CD14-positive monocyte (primary cell): Measurements from ENCODE around the gene MBIP. TPM values are rescaled to one million over a fixed set of nuclear protein-coding genes. Genes with fewer than 3 reads are reported as not detected.

Source experiments
- DNase-seq, 3 donors: peaks; one replicate each; pipeline ENCODE4 v3.0.0-alpha.2; 2011 to 2022
- H2AFZ ChIP-seq: 2 replicates; pipeline ENCODE4 v1.6.0; 2012; ENCODE audit warnings: mild to moderate bottlenecking, low read depth, low read length, inconsistent platforms; ENCODE audit not compliant: insufficient read depth, poor library complexity, severe bottlenecking
- H3K27ac ChIP-seq, 2 donors: 1 replicate in 1 of 2; 2 replicates in 1 of 2; pipeline ENCODE4 v1.5.1; 2012 to 2013; ENCODE audit warnings: low read length in 2 of 2, control low read depth in 1 of 2, inconsistent platforms in 1 of 2, low read depth in 1 of 2, mild to moderate bottlenecking in 1 of 2
- H3K27me3 ChIP-seq, 2 donors: one replicate each; pipeline versions ENCODE4 v1.6.0 to v1.6.1; 2011 to 2013; ENCODE audit warnings: low read length in 2 of 2; ENCODE audit not compliant: control insufficient read depth in 2 of 2, insufficient read depth in 2 of 2
- H3K36me3 ChIP-seq, 2 donors: replicated peaks in 1 of 2; 1 replicate in 1 of 2; 2 replicates in 1 of 2; pipeline versions ENCODE4 v1.5.1 to v1.6.1; 2012 to 2013; ENCODE audit warnings: low read length in 2 of 2, control low read depth in 1 of 2, inconsistent platforms in 1 of 2, mild to moderate bottlenecking in 1 of 2; ENCODE audit not compliant: insufficient read depth in 2 of 2, control insufficient read depth in 1 of 2
- H3K4me1 ChIP-seq, 2 donors: 1 replicate in 1 of 2; 2 replicates in 1 of 2; pipeline versions ENCODE4 v1.5.1 to v1.6.1; 2012 to 2013; ENCODE audit warnings: low read length in 2 of 2, control low read depth in 1 of 2, inconsistent platforms in 1 of 2, mild to moderate bottlenecking in 1 of 2, moderate library complexity in 1 of 2; ENCODE audit not compliant: insufficient read depth in 2 of 2, control insufficient read depth in 1 of 2
- H3K4me2 ChIP-seq: replicated peaks from 2 replicates; pipeline ENCODE3; 2012; ENCODE audit warnings: low read length, moderate library complexity, mild to moderate bottlenecking; ENCODE audit not compliant: poor library complexity, severe bottlenecking; ENCODE audit errors: extremely low read depth
- H3K4me3 ChIP-seq, 3 experiments: fragments of 200-600 bp in 1 of 3; sonication (generic) in 1 of 3; replicated peaks in 1 of 3; 1 replicate in 2 of 3; 2 replicates in 1 of 3; pipeline ENCODE4 v1.5.1; 2011 to 2013; ENCODE audit warnings: low read length in 3 of 3, mild to moderate bottlenecking in 3 of 3, control low read depth in 2 of 3, low read depth in 2 of 3, inconsistent platforms in 1 of 3, moderate library complexity in 1 of 3
- H3K79me2 ChIP-seq: 2 replicates; pipeline ENCODE4 v1.6.0; 2012; ENCODE audit warnings: mild to moderate bottlenecking, control low read depth, inconsistent platforms, low read length, moderate library complexity; ENCODE audit not compliant: insufficient read depth
- H3K9ac ChIP-seq: 2 replicates; pipeline ENCODE4 v1.6.0; 2017; ENCODE audit warnings: low read length, mild to moderate bottlenecking; ENCODE audit not compliant: insufficient read depth, poor library complexity, severe bottlenecking
- H3K9me3 ChIP-seq, 2 donors: replicated peaks in 1 of 2; 1 replicate in 1 of 2; 2 replicates in 1 of 2; pipeline versions ENCODE4 v1.5.1 to v1.6.1; 2012 to 2013; ENCODE audit warnings: low read length in 2 of 2, control low read depth in 1 of 2; ENCODE audit not compliant: control insufficient read depth in 1 of 2, insufficient read depth in 1 of 2
- H4K20me1 ChIP-seq: 2 replicates; pipeline ENCODE4 v1.6.0; 2012; ENCODE audit warnings: mild to moderate bottlenecking, low read length, control low read depth, moderate library complexity; ENCODE audit not compliant: insufficient read depth
- H3K27ac Mint-ChIP-seq, 7 donors: one replicate each; pipeline ENCODE4 v1.8.0; 2020; ENCODE audit warnings: mild to moderate bottlenecking in 7 of 7, mixed read lengths in 7 of 7, moderate library complexity in 6 of 7, inconsistent platforms in 2 of 7
- H3K27me3 Mint-ChIP-seq, 3 donors: one replicate each; pipeline ENCODE4 v1.8.0; 2021 to 2022; ENCODE audit warnings: low read depth in 3 of 3, mild to moderate bottlenecking in 3 of 3, mixed read lengths in 3 of 3, moderate library complexity in 3 of 3, inconsistent platforms in 1 of 3
- H3K36me3 Mint-ChIP-seq, 2 donors: one replicate each; pipeline ENCODE4 v1.8.0; 2020; ENCODE audit warnings: mixed read lengths in 2 of 2, inconsistent platforms in 1 of 2, mild to moderate bottlenecking in 1 of 2
- H3K4me1 Mint-ChIP-seq: one replicate; pipeline ENCODE4 v1.8.0; 2020; ENCODE audit warnings: mild to moderate bottlenecking, mixed read lengths
- H3K4me3 Mint-ChIP-seq, 2 donors: one replicate each; pipeline ENCODE4 v1.8.0; 2020; ENCODE audit warnings: mild to moderate bottlenecking in 2 of 2, mixed read lengths in 2 of 2, moderate library complexity in 1 of 2
- H3K9me3 Mint-ChIP-seq, 7 donors: one replicate each; pipeline ENCODE4 v1.8.0; 2020 to 2022; ENCODE audit warnings: mixed read lengths in 7 of 7, mild to moderate bottlenecking in 6 of 7, moderate library complexity in 6 of 7, inconsistent platforms in 2 of 7
- WGBS: methylation state at CpG from one replicate; pipeline ENCODE4 v1.1.5; 2013; ENCODE audit warnings: missing lambda C conversion rate; ENCODE audit not compliant: insufficient coverage; 5-methylcytosine and 5-hydroxymethylcytosine counted together
- intact Hi-C, 2 donors: fragments of 100-400 bp; cut with micrococcal nuclease; formaldehyde crosslinking; loops; one replicate each; pipeline versions ENCODE4 v1.15.0 to v1.15.1; 2023
- polyA plus RNA-seq, 3 donors: library from polyadenylated mRNA; depleted of rRNA in 1 of 3; unstranded in 2 of 3; stranded (reverse) in 1 of 3; fragments of 300-500 nt in 2 of 3; fragments of >200 nt in 1 of 3; fragmentation: Illumina TruSeq in 2 of 3; gene quantifications; 1 replicate in 2 of 3; 2 replicates in 1 of 3; pipeline ENCODE4 v1.2.3, GENCODE V29; 2012 to 2021
- TF ChIP-seq, protein P1 (sequence below): fragments of 200-600 bp; IDR thresholded peaks from one replicate; pipeline ENCODE4 v1.8.0; 2022; ENCODE audit warnings: antibody characterized with exemption, mild to moderate bottlenecking

The MBIP gene
- polyA plus RNA-seq, 3 donors = 6.6 to 9.1 (median 8.0) TPM

GRCh38 chr14:36313206-36313605, 7.2 kb downstream of the MBIP start:
- no CpG with 5 or more reads among the region's 2 CpGs for WGBS
- Mint-ChIP-seq H3K9me3 (peaks cover 0 to 2% (median 0%) of the 10 kb centered on the region in 7 donors), H3K4me1 (no peaks in the 10 kb centered on the region), H3K27ac (no peak overlapping the region), H3K36me3 (peaks cover 43 to 44% of the 10 kb centered on the region in 2 donors), H3K27me3 (no peaks in the 10 kb centered on the region), H3K4me3 (no peak overlapping the region)
- TF ChIP-seq, protein P1, sequence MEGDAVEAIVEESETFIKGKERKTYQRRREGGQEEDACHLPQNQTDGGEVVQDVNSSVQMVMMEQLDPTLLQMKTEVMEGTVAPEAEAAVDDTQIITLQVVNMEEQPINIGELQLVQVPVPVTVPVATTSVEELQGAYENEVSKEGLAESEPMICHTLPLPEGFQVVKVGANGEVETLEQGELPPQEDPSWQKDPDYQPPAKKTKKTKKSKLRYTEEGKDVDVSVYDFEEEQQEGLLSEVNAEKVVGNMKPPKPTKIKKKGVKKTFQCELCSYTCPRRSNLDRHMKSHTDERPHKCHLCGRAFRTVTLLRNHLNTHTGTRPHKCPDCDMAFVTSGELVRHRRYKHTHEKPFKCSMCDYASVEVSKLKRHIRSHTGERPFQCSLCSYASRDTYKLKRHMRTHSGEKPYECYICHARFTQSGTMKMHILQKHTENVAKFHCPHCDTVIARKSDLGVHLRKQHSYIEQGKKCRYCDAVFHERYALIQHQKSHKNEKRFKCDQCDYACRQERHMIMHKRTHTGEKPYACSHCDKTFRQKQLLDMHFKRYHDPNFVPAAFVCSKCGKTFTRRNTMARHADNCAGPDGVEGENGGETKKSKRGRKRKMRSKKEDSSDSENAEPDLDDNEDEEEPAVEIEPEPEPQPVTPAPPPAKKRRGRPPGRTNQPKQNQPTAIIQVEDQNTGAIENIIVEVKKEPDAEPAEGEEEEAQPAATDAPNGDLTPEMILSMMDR = no peak
- intact Hi-C loops = no loop called here
- peaks cover 42 to 50% of the 10 kb centered on the region in 2 donors for H3K36me3 ChIP-seq
- no peaks in the 10 kb centered on the region for H4K20me1 ChIP-seq
- H3K9me3 ChIP-seq = no peaks in the 10 kb centered on the region
- no peak overlapping the region for H3K4me2 ChIP-seq
- H2AFZ ChIP-seq = no peak overlapping the region
- no peak for DNase-seq
- H3K9ac ChIP-seq = no peak overlapping the region
- peaks cover 14% of the 10 kb centered on the region for H3K79me2 ChIP-seq
- no peaks in the 10 kb centered on the region for H3K4me1 ChIP-seq
- H3K27ac ChIP-seq = no peak overlapping the region
- no peak overlapping the region for H3K4me3 ChIP-seq
- H3K27me3 ChIP-seq = no peaks in the 10 kb centered on the region

GRCh38 chr14:36306836-36307235, 13.6 kb downstream of the MBIP start:
- peaks cover 0 to 1% (median 0%) of the 10 kb centered on the region in 3 donors for H3K27me3 Mint-ChIP-seq
- no peak overlapping the region for H3K4me3 ChIP-seq
- peaks cover 56 to 94% of the 10 kb centered on the region in 2 donors for H3K36me3 ChIP-seq
- no peak overlapping the region for H3K4me3 Mint-ChIP-seq
- no peak overlapping the region for H3K9ac ChIP-seq
- H3K9me3 Mint-ChIP-seq = peaks cover 0 to 2% (median 0%) of the 10 kb centered on the region in 7 donors
- H3K4me1 ChIP-seq = no peaks in the 10 kb centered on the region
- WGBS = 100% methylated on average over 1 of the region's 2 CpGs
- TF ChIP-seq, protein P1 = no peak
- DNase-seq = no peak
- H3K4me2 ChIP-seq = no peak overlapping the region
- H3K4me1 Mint-ChIP-seq = no peaks in the 10 kb centered on the region
- no peaks in the 10 kb centered on the region for H4K20me1 ChIP-seq
- intact Hi-C loops = no loop called here
- no peaks in the 10 kb centered on the region for H3K9me3 ChIP-seq
- H3K27me3 ChIP-seq = no peaks in the 10 kb centered on the region
- no peak overlapping the region for H3K27ac Mint-ChIP-seq
- H3K79me2 ChIP-seq = no peaks in the 10 kb centered on the region
- no peak overlapping the region for H3K27ac ChIP-seq
- H2AFZ ChIP-seq = no peak overlapping the region
- H3K36me3 Mint-ChIP-seq = peaks cover 62 to 73% of the 10 kb centered on the region in 2 donors
